ENCODE results near the gene ZNF692.

Gene ZNF692, protein sequence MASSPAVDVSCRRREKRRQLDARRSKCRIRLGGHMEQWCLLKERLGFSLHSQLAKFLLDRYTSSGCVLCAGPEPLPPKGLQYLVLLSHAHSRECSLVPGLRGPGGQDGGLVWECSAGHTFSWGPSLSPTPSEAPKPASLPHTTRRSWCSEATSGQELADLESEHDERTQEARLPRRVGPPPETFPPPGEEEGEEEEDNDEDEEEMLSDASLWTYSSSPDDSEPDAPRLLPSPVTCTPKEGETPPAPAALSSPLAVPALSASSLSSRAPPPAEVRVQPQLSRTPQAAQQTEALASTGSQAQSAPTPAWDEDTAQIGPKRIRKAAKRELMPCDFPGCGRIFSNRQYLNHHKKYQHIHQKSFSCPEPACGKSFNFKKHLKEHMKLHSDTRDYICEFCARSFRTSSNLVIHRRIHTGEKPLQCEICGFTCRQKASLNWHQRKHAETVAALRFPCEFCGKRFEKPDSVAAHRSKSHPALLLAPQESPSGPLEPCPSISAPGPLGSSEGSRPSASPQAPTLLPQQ

GRCh38 chr1:248858891-248859889 is at the start of gene ZNF692:
TSS of gene ZNF692 (minus strand) at chr1:248859085. CDS start at chr1:248858309, 776 bp downstream.
- Mint-ChIP-seq H3K27me3 (ENCODE audit: low read depth) (peaks cover 7% of the 10 kb centered on the region), H3K36me3 (ENCODE audit: low read depth) (peaks cover 10% of the 10 kb centered on the region), H3K27ac (peak within 1 kb of the TSS; percentile 89 to 97 (median 97)), H3K9me3 (no peaks in the 10 kb centered on the region), H3K4me1 (peaks cover 26% of the 10 kb centered on the region), H3K4me3 (peak within 1 kb of the TSS; percentile 89 to 95 (median 94))
- TF ChIP-seq, protein P1, sequence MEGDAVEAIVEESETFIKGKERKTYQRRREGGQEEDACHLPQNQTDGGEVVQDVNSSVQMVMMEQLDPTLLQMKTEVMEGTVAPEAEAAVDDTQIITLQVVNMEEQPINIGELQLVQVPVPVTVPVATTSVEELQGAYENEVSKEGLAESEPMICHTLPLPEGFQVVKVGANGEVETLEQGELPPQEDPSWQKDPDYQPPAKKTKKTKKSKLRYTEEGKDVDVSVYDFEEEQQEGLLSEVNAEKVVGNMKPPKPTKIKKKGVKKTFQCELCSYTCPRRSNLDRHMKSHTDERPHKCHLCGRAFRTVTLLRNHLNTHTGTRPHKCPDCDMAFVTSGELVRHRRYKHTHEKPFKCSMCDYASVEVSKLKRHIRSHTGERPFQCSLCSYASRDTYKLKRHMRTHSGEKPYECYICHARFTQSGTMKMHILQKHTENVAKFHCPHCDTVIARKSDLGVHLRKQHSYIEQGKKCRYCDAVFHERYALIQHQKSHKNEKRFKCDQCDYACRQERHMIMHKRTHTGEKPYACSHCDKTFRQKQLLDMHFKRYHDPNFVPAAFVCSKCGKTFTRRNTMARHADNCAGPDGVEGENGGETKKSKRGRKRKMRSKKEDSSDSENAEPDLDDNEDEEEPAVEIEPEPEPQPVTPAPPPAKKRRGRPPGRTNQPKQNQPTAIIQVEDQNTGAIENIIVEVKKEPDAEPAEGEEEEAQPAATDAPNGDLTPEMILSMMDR (IDR thresholded peaks at IDR 0.05; ENCODE audit: unreplicated experiment in 3 of 3): no peak

DNA sequence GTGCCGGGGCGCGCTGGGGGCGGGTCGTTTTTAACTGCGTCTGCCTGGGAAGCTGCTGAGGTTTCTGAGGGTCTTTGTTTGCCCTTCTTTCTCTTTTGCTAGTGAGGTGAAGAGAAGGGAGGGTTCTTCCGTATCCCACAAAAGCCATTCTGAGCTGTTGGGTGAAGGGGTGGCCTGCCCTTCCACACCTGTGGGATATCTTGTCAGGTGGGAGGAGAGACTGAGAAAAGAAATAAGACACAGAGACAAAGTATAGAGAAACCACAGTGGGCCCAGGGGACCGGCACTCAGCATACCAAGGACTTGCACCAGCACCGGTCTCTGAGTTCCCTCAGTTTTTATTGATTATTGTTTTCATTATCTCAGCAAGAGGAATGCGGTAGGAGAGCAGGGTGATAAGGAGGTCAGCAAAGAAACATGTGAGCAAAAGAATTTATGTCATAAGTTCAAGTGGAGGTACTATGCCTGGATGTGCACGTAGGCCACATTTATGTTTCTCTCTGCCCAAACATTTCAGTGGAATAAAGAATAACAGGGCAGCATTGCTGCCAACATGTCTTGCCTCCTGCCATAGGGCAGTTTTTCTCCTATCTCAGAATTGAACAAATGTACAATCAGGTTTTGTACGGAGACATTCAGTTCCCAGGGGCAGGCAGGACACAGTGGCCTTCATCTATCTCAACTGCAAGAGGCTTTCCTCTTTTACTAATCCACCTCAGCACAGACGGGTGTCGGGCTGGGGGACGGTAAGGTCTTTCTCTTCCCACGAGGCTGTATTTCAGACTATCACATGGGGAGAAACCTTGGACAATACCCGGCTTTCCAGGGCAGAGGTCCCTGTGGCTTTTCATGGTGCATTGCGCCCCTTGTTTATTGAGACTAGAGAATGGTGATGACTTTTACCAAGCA is 48.1 kb upstream of the ZNF692 start:
- Mint-ChIP-seq H3K27me3 (ENCODE audit: low read depth) (no peaks in the 10 kb centered on the region), H3K36me3 (ENCODE audit: low read depth) (peaks cover 25% of the 10 kb centered on the region), H3K4me3 (peak overlapping the region; percentile 95 to 99 (median 99)), H3K9me3 (no peaks in the 10 kb centered on the region), H3K27ac (peak overlapping the region; percentile 97 to 100 (median 99)), H3K4me1 (peaks cover 32% of the 10 kb centered on the region)
- TF ChIP-seq, protein P1 (IDR thresholded peaks at IDR 0.05; ENCODE audit: unreplicated experiment in 3 of 3): no peak

DNA sequence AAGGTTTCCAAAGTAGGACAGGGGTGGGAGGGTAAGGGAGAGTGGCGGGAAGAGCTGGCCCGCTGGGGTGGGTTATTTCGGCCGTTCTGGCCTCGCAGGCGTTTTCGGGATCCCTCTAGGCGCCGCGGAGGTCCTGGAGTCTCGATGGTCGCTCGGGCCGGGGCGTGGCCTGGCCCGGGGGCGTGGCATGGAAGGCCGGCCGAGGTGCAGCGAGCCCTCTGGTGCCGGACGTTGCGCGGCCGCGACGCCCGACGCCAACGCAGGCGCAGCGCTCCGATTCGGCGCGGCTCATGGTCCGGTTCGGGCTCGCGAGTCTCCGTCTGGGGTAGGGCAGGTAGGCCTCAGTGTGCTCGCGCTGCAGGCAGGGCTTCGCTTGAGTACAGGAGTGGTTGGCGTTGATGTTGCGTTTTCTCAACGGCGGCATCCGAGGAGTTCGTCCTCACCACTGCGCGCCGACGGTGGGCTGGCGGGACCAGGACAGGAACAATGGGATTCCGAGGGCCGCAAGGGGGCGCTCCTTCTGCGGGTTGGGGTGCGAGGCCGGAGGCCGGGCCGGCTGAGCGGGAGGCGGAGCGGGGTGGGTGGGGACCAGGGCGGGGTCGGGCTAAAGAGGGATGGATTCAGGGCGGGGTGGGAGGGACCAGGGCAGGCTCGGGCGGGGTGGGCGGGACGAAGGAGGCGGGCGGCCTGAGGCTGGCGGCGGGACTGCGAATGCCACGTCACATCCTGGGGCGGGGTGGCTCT is 47.3 kb upstream of the ZNF692 start, which contains the start of gene PGBD2:
Gene PGBD2 (plus strand): TSS at position 227 of the 744 bp plus-strand sequence. CDS start 7,628 bp downstream, outside the sequence.
- H3K4me1 Mint-ChIP-seq: peaks cover 32% of the 10 kb centered on the region
- peaks cover 25% of the 10 kb centered on the region for H3K36me3 Mint-ChIP-seq (ENCODE audit: low read depth)
- peak within 1 kb of the TSS; percentile 95 to 99 (median 99) for H3K4me3 Mint-ChIP-seq
- TF ChIP-seq, protein P1 (IDR thresholded peaks at IDR 0.05; ENCODE audit: unreplicated experiment in 3 of 3): peak; percentile 67 to 80 (median 74)
- H3K27ac Mint-ChIP-seq: peak within 1 kb of the TSS; percentile 97 to 100 (median 99)
- H3K9me3 Mint-ChIP-seq: no peaks in the 10 kb centered on the region
- H3K27me3 Mint-ChIP-seq (ENCODE audit: low read depth): no peaks in the 10 kb centered on the region

DNA sequence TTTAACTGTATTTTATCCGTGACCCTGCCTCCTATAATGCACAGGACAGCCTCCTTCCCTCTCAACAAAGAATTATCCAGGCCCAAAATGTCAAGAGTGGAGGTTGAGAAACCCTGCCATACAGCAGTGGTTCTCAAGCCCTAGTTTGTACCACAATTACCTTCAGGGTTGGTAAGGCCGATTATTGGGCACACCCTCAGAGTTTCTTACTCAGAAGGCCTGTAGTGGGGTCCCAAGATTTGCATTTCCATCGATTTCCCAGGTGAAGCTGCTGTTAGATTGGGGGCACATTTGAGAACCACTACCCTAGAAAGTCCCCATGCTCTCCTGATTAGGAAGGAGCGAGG is 46.8 kb upstream of the ZNF692 start:
- peaks cover 32% of the 10 kb centered on the region for H3K4me1 Mint-ChIP-seq
- peak overlapping the region; percentile 86 to 99 (median 87) for H3K4me3 Mint-ChIP-seq
- H3K27me3 Mint-ChIP-seq (ENCODE audit: low read depth): no peaks in the 10 kb centered on the region
- TF ChIP-seq, protein P1 (IDR thresholded peaks at IDR 0.05; ENCODE audit: unreplicated experiment in 3 of 3): no peak
- no peaks in the 10 kb centered on the region for H3K9me3 Mint-ChIP-seq
- peak overlapping the region; percentile 95 to 100 (median 97) for H3K27ac Mint-ChIP-seq
- peaks cover 20% of the 10 kb centered on the region for H3K36me3 Mint-ChIP-seq (ENCODE audit: low read depth)
